GM12873 (cell line): ENCODE measurements around the gene WDR11.

Experiments
- CTCF ChIP-seq: IDR thresholded peaks from 2 replicates; pipeline ENCODE4 v1.5.1; 2012; ENCODE audit warnings: low read depth, mild to moderate bottlenecking, moderate library complexity, low read length, control low read depth; ENCODE audit not compliant: insufficient read depth; ENCODE audit errors: missing control alignments

Gene WDR11

GRCh38 chr10:120905268-120905667 is 54.1 kb downstream of the WDR11 start:
- TF ChIP-seq CTCF = no peak

GRCh38 chr10:120917521-120918250 is 66.5 kb downstream of the WDR11 start:
- TF ChIP-seq CTCF = no peak

- no peak for TF ChIP-seq CTCF
Observed at GRCh38 chr10:120926611-120927010, 75.4 kb downstream of the WDR11 start.

GRCh38 chr10:120927352-120927751 is 76.2 kb downstream of the WDR11 start:
- TF ChIP-seq CTCF = no peak

GRCh38 chr10:120929166-120929565 is 78.0 kb downstream of the WDR11 start:
- TF ChIP-seq CTCF = no peak

GRCh38 chr10:120931423-120931822 is 80.3 kb downstream of the WDR11 start:
- no peak for TF ChIP-seq CTCF

- TF ChIP-seq CTCF = no peak
Observed at GRCh38 chr10:120931999-120932398, 80.8 kb downstream of the WDR11 start.
